Tibial artery (tissue), 4 donors: ENCODE data around the gene GTF2B.
"Not testable (repeated sequence)": the region's sequence is repeated elsewhere in the genome, so short reads cannot be mapped to it uniquely, and the experiment has no call there.

Source experiments
- DNase-seq, 2 donors: peaks; one replicate each; pipeline ENCODE4 v3.0.0-alpha.2; 2019
- H3K27ac ChIP-seq, 2 donors: fragments of 200-600 bp; sonication (generic) in 1 of 2; 1 replicate in 1 of 2; 2 replicates in 1 of 2; pipeline ENCODE4 v1.5.1; 2018 to 2019; ENCODE audit warnings: mild to moderate bottlenecking in 1 of 2
- H3K27me3 ChIP-seq, 2 donors: fragments of 200-600 bp; sonication (generic) in 1 of 2; one replicate each; pipeline versions ENCODE4 v1.5.1 to v1.6.0; 2016 to 2019
- H3K36me3 ChIP-seq, 3 donors: fragments of 200-600 bp; sonication (generic) in 2 of 3; one replicate each; pipeline ENCODE4 v1.5.1; 2016 to 2019; ENCODE audit warnings: mild to moderate bottlenecking in 2 of 3
- H3K4me1 ChIP-seq, 4 donors: fragments of 200-600 bp; sonication (generic) in 2 of 4; 1 replicate in 3 of 4; 2 replicates in 1 of 4; pipeline ENCODE4 v1.5.1; 2016 to 2019
- H3K4me3 ChIP-seq, 2 donors: fragments of 200-600 bp; sonication (generic) in 1 of 2; 1 replicate in 1 of 2; 2 replicates in 1 of 2; pipeline ENCODE4 v1.5.1; 2018 to 2019; ENCODE audit warnings: mild to moderate bottlenecking in 2 of 2
- H3K9me3 ChIP-seq, 3 donors: fragments of 200-600 bp; sonication (generic) in 1 of 3; one replicate each; pipeline ENCODE4 v1.5.1; 2016 to 2019
- CTCF ChIP-seq, 2 experiments: fragments of 200-600 bp in 1 of 2; fragments of 450-650 bp in 1 of 2; IDR thresholded peaks; one replicate each; pipeline ENCODE4 v1.5.1; 2017 to 2019; ENCODE audit warnings: antibody characterized with exemption in 2 of 2, mild to moderate bottlenecking in 1 of 2, moderate library complexity in 1 of 2
- intact Hi-C: fragments of 100-400 bp; cut with DNase I; formaldehyde crosslinking; loops from one replicate; pipeline ENCODE4 v1.15.0; 2023; ENCODE audit warnings: low total_unique reads

The GTF2B gene

DNA sequence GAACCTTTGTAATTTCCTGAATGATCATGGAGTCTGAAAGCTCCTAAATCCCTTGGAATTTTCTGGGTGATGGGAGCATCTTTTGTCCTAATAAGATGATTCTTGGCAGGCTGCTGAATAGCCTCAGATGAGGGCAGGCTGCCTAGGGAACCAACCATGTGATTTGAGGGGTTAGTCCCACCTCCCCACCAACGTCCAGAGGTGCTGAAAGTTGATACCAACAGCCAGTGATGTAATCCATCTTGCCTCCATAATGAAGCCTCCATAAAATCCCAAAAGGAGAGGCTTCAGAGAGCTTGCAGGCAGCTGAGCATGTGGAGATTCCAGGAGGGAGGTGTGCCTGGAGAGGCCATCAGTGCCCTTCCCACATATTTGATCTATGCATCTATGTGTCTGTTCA lies 43.7 kb downstream of the GTF2B start:
- Histone ChIP-seq H3K4me1 (no peaks in the 10 kb centered on the region), H3K27me3 (no peaks in the 10 kb centered on the region), H3K4me3 (no peak overlapping the region), H3K9me3 (no peaks in the 10 kb centered on the region), H3K36me3 (peaks cover 13 to 16% (median 15%) of the 10 kb centered on the region in 3 donors), H3K27ac (no peak overlapping the region)
- intact Hi-C loops = no loop called here
- no peak for TF ChIP-seq CTCF (IDR thresholded peaks at IDR 0.05)
- no peak for DNase-seq

GRCh38 chr1:88825721-88826120 lies 65.6 kb downstream of the GTF2B start:
- Histone ChIP-seq H3K27ac (no peak overlapping the region), H3K27me3 (no peaks in the 10 kb centered on the region), H3K36me3 (peaks cover 25 to 30% (median 28%) of the 10 kb centered on the region in 3 donors), H3K9me3 (no peaks in the 10 kb centered on the region), H3K4me1 (no peaks in the 10 kb centered on the region), H3K4me3 (no peak overlapping the region)
- intact Hi-C loops = no loop called here
- no peak for TF ChIP-seq CTCF (IDR thresholded peaks at IDR 0.05)
- DNase-seq = no peak

GRCh38 chr1:88819642-88820041 lies 71.7 kb downstream of the GTF2B start:
- H3K9me3 ChIP-seq, H3K4me3 ChIP-seq, H3K27ac ChIP-seq, intact Hi-C loops, DNase-seq, H3K27me3 ChIP-seq, H3K4me1 ChIP-seq: not testable (repeated sequence)
- peaks cover 17 to 38% (median 26%) of the 10 kb centered on the region in 3 donors for H3K36me3 ChIP-seq

GRCh38 chr1:88813471-88813870 lies 77.9 kb downstream of the GTF2B start:
- Histone ChIP-seq H3K4me1 (no peaks in the 10 kb centered on the region), H3K27ac (no peak overlapping the region), H3K4me3 (no peak overlapping the region), H3K36me3 (peaks cover 16 to 47% (median 31%) of the 10 kb centered on the region in 3 donors), H3K27me3 (no peaks in the 10 kb centered on the region), H3K9me3 (no peaks in the 10 kb centered on the region)
- no peak for TF ChIP-seq CTCF (IDR thresholded peaks at IDR 0.05)
- no peak for DNase-seq
- intact Hi-C loops = no loop called here

GRCh38 chr1:88812366-88812765 lies 79.0 kb downstream of the GTF2B start:
- Histone ChIP-seq H3K36me3 (peaks cover 22 to 56% (median 35%) of the 10 kb centered on the region in 3 donors), H3K27me3 (no peaks in the 10 kb centered on the region), H3K4me1 (no peaks in the 10 kb centered on the region), H3K4me3 (no peak overlapping the region), H3K9me3 (no peaks in the 10 kb centered on the region), H3K27ac (no peak overlapping the region)
- DNase-seq = no peak
- intact Hi-C loops = no loop called here
- no peak for TF ChIP-seq CTCF (IDR thresholded peaks at IDR 0.05)

DNA sequence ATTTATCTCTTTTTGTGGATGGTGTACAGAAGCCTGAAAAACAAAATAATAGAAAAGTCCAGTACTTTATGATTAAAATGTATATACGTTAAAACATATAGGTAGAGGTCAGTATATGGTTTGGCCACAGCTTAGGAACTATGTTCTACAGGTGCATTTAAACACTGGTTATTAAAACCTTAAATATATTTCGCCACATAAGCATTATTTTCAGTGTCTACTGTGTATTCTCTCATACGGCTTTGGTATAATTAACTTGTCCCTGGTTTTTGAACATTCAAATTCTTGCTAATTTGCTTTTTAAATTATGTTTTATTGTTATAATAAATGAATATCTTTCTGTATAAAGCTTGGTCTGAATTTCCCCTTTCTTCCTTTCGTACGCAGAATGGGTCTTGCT lies 87.9 kb downstream of the GTF2B start:
- Histone ChIP-seq H3K36me3 (peaks cover 27 to 63% (median 38%) of the 10 kb centered on the region in 3 donors), H3K9me3 (no peaks in the 10 kb centered on the region), H3K4me3 (no peak overlapping the region), H3K27me3 (no peaks in the 10 kb centered on the region), H3K4me1 (no peaks in the 10 kb centered on the region), H3K27ac (no peak overlapping the region)
- no peak for TF ChIP-seq CTCF (IDR thresholded peaks at IDR 0.05)
- intact Hi-C loops = no loop called here
- no peak for DNase-seq
